GM18907 (cell line): Measurements from ENCODE around the gene SLC26A1.
"Not testable (repeated sequence)": the region's sequence is repeated elsewhere in the genome, so short reads cannot be mapped to it uniquely, and the experiment has no call there.

Experiments used
- ATAC-seq: cut with Tn5 transposase; IDR thresholded peaks from one replicate; pipeline ENCODE4 v1.9.1; 2021; ENCODE audit warnings: mild to moderate bottlenecking, moderate library complexity; ENCODE audit not compliant: unreplicated experiment

Gene SLC26A1

GRCh38 chr4:986428-986878, 6.8 kb downstream of the SLC26A1 start:
- peak; percentile 27 for ATAC-seq

- ATAC-seq, result no peak
Measured at GRCh38 chr4:985123-985830, 7.9 kb downstream of the SLC26A1 start.

GRCh38 chr4:984336-985054, 8.7 kb downstream of the SLC26A1 start:
- no peak for ATAC-seq

- no peak for ATAC-seq
Measured at GRCh38 chr4:982814-983213, 10.4 kb downstream of the SLC26A1 start.

GRCh38 chr4:982291-982690, 10.9 kb downstream of the SLC26A1 start:
- ATAC-seq, result no peak

GRCh38 chr4:978957-979701, 14.1 kb downstream of the SLC26A1 start:
- ATAC-seq, result no peak

GRCh38 chr4:976016-976415, 17.2 kb downstream of the SLC26A1 start:
- not testable (repeated sequence) for ATAC-seq

GRCh38 chr4:974668-975067, 18.5 kb downstream of the SLC26A1 start:
- ATAC-seq, result no peak

- ATAC-seq, result peak; percentile 55
Measured at GRCh38 chr4:973431-974397, 19.5 kb downstream of the SLC26A1 start, which contains the start of gene DGKQ. Gene DGKQ, minus strand, starts transcription at chr4:973569. Its CDS starts 87 bp downstream, at chr4:973482.

- ATAC-seq, result peak; percentile 42
Measured at GRCh38 chr4:972651-973424, 20.4 kb downstream of the SLC26A1 start.

- no peak for ATAC-seq
Measured at GRCh38 chr4:971666-972500, 21.3 kb downstream of the SLC26A1 start.

GRCh38 chr4:970854-971520, 22.2 kb downstream of the SLC26A1 start:
- ATAC-seq, result no peak

- no peak for ATAC-seq
Measured at GRCh38 chr4:970046-970745, 23.0 kb downstream of the SLC26A1 start.

GRCh38 chr4:968621-969394, 24.4 kb downstream of the SLC26A1 start:
- ATAC-seq, result no peak

- ATAC-seq, result no peak
Measured at GRCh38 chr4:968221-968620, 25.0 kb downstream of the SLC26A1 start.

GRCh38 chr4:967113-968104, 25.8 kb downstream of the SLC26A1 start:
- no peak for ATAC-seq
